Activated T-cell treated with anti-CD3 and anti-CD28 coated beads for 4 hours (primary cell): Measurements from ENCODE around the gene HYKK.
"Not testable (repeated sequence)": the region's sequence is repeated elsewhere in the genome, so short reads cannot be mapped to it uniquely, and the experiment has no call there.

Experiments used
- DNase-seq: peaks from one replicate; pipeline ENCODE4 v3.0.0-alpha.2; 2020

HYKK gene

GRCh38 chr15:78506971-78507830 is at the start of gene HYKK:
HYKK (plus strand) TSS chr15:78507577; CDS start chr15:78513089, 5,512 bp downstream.
- DNase-seq = peak; percentile 54

DNA sequence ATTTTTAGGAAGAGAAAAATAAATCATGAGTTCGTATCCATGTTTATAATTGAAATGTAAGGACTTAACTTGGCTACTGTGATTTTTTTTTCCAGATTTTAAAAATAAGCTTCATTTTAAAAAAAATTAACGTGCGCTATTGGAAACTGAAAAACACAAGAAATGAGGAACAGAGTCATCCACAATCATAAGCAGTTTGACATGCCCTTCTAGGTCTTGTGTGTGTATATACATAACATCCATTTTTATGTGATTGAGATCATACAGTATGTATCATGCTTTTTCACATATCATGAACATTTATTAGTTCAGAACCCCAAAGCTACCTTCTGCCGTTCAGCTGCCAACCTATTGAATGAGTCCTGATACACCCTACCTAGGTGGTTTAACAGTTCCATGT is 46.6 kb upstream of the HYKK start:
- no peak for DNase-seq

DNA sequence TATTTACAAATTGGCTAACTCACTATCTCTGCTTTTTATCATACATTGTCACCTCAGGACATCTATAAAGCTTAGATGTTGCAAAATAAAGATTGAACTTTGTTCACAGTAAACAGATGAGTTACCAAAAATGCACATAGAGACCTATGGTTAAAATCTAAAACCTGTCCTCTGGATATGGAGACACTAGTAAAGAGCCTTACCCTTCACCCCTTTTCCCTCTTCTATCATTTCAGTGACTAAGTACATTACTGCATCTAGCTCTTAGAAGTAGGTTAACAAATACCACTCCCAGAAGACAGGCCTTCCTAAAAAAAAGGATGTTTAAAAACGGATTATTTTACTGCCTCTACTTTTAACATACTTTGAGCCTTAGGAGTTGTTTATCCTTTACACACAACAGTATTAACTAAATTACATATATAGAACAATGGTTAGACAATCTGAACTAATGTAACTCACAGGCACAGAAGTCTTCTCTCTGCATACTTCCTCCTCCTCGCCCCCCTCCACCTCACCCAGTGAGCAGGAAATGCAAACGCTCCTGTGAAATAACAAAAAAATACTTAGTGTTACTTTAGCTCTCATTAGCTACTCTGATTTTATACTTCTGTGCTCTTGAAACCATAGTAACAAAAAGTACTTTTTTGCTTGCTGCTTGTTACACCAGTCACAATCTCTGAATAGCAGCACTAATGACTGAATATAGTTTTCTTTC is 46.0 kb upstream of the HYKK start:
- DNase-seq = peak; percentile 9

GRCh38 chr15:78469031-78469430 is 38.3 kb upstream of the HYKK start:
- no peak for DNase-seq

GRCh38 chr15:78477295-78477694 is 30.1 kb upstream of the HYKK start:
- DNase-seq = no peak

GRCh38 chr15:78479650-78480049 is 27.7 kb upstream of the HYKK start:
- DNase-seq = no peak

- no peak for DNase-seq
These were observed 25.5 kb upstream of the HYKK start for GRCh38 chr15:78481917-78482316.

- DNase-seq = no peak
These were observed 14.5 kb upstream of the HYKK start for GRCh38 chr15:78492872-78493271.

DNA sequence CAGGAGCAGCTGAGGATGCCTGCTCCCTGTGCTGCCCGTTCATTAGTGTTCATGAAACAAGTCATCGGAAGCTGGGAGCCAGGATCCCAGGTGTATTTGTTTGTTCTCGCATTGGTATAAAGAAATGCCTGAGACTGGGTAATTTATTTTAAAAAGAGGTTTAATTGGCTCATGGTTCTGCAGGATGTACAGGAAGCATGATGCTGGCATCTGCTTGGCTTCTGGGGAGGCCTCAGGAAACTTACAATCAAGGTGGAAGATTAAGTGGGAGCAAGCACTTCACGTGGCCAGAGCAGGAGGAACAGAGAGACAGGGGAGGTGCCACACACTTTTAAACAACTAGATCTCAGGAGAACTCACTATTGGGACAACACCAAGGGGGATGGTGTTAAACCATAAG is 5.5 kb upstream of the HYKK start:
- no peak for DNase-seq

- no peak for DNase-seq
These were observed 4.7 kb upstream of the HYKK start for GRCh38 chr15:78502641-78503040.

DNA sequence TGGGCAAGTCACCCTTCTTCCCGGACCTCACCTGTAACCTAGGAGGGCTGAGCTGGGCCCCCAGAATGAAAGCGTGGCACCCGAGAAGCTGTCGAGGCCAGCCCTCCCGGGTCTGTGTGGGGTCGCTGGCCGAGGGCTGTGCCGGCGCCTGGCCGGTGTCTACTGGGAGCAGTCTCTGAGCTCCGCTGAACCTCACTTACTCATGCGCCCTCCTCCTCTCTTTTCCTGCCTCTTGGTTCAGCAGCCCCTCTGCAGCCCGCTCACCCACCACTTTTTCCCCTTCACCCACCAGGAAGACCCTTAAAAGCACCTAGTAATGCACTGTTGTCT is 419 bp downstream of the HYKK start:
- DNase-seq = no peak

- no peak for DNase-seq
These were observed 895 bp downstream of the HYKK start for GRCh38 chr15:78508272-78508671.

DNA sequence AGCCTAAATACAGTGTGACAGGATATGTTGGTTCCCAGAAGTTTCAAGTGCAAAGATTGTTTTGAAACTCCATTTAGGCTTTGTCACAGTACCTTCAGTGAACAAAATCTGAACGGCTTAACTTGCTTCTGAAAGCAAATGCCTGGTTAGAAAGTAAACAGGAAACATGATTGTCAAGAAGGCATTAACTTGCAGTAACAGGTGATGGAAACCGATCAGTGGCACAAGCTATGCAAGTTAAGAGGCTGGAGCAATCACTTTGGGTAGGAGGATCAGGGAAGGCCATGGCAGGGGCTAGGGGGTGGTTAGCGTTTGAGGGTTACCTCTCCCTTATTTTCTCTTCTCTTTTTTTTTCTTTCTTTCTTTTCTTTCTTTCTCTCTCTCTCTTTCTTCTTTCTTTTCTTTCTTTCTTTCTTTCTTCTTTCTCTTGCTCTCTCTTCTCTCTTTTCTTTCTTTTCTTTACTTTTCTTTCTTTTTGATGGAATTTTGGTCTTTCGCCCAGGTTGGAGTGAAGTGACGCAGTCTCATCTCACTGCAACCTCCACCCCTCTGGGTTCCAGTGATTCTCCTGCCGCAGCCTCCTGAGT is 2.4 kb downstream of the HYKK start:
- DNase-seq = no peak

DNA sequence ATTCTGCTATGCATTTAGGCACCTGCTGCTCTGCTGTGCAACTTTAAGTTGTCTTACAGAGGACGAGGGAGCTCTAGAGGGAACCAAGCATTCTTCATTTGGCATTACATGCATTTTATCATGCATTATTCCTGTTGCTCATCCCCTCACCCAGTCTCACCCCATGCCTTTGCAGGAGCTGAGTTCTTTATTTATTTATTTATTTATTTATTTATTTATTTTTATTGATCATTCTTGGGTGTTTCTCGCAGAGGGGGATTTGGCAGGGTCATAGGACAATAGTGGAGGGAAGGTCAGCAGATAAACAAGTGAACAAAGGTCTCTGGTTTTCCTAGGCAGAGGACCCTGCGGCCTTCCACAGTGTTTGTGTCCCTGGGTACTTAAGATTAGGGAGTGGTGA is 12.7 kb downstream of the HYKK start:
- not testable (repeated sequence) for DNase-seq

- DNase-seq = no peak
These were observed 16.9 kb downstream of the HYKK start for GRCh38 chr15:78524230-78524629.

DNA sequence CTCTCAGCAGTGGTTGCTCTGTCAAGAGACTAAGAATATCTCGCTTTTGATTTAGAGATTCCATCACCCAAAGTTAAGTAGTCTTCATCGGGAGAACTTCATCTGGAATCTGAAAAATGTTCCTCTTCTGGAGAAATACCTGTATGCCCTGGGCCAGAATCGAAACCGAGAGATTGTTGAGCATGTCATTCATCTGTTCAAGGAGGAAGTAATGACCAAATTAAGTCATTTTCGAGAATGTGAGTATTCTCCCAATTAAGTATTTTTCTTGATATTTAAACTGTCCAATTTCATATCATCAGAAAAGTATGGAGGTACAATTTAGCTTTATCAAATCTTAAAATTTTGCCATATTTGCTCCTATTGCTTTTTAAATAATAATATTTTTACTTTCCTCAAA is 19.9 kb downstream of the HYKK start:
- no peak for DNase-seq

DNA sequence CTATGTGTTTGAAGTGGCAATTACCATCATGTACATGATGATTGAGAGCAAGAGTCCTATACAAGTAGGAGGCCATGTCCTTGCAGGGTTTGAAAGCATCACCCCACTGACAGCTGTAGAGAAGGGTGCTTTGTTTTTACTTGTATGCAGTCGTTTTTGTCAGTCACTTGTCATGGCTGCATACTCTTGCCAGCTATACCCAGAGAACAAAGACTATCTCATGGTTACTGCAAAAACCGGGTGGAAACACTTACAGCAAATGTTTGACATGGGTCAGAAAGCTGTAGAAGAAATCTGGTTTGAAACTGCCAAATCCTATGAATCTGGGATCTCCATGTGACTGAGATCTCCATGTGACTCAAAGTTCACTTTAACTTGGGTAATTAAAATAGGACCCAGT is 26.0 kb downstream of the HYKK start:
- no peak for DNase-seq

GRCh38 chr15:78536134-78536533 is 28.8 kb downstream of the HYKK start:
- no peak for DNase-seq

DNA sequence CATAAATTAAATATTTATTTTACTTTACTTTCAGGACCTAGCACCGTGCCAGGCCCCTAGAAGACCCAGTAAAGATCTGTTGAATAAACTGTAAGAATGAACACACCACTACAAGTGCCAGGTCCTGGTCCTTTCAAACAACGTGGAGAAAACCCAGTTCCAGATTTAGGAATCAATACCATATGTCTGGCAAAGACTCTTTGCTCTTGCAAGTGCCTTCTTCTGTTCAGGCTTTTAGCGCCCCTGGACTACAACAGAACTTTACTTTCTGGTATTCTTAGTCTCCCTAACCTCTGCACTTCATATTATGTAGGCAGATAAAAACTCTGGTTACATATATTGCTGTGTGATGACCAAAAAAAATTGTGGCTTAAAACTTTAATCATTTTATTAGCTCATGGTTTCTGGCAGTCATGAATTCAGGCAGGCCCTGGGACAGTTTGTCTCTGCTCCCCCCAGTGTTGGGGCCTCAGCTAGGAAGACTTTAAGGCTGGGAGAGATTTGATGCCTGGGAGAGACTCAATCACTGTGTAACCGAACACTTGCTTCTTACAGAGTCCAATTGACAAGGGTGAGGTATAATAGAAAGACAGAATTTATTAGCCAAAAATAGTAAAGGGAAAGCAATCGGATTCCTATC is 30.0 kb downstream of the HYKK start:
- DNase-seq = no peak

DNA sequence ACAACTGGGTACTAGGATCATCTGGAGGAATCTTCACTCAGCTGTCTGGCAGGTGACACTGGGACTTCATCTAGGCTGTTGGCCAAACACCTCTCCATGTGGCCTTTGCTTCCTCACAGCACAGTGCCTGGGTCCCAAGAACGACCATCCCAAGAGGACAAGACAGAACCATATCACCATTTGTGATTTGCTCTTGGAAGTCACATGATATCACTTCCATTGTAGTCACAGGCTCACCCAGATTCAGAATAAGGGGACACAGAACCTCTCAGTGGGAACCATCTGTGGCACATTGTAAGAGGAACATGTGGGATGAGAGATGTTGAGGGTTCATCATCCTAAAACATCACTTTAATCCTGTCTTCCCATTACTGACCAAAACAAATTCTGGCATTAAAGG is 31.0 kb downstream of the HYKK start:
- no peak for DNase-seq

GRCh38 chr15:78539464-78540140 is 32.2 kb downstream of the HYKK start:
- not testable (repeated sequence) for DNase-seq

- DNase-seq = peak; percentile 96
These were observed 32.9 kb downstream of the HYKK start, which contains the start of gene PSMA4 for GRCh38 chr15:78540141-78540870. PSMA4 (plus strand) TSS chr15:78540444; CDS start chr15:78541928, 1,484 bp downstream.
